SJSA1 (cell line): ENCODE measurements around the gene ANO10. TPM values are rescaled to one million over a fixed set of nuclear protein-coding genes. Genes with fewer than 3 reads are reported as not detected.

Source experiments
- DNase-seq, 2 experiments: peaks; one replicate each; pipeline ENCODE4 v3.0.0-alpha.2; 2015 to 2020; ENCODE audit warnings: low spot score in 2 of 2, low read depth in 1 of 2
- H3K27ac ChIP-seq: fragments of 250-450 bp; sonication (Bioruptor Pico); 2 replicates; pipeline ENCODE4 v1.5.1; 2020; ENCODE audit warnings: mild to moderate bottlenecking, moderate library complexity
- H3K27me3 ChIP-seq: fragments of 250-450 bp; sonication (Bioruptor Pico); replicated peaks from 2 replicates; pipeline ENCODE4 v1.5.1; 2020; ENCODE audit warnings: mild to moderate bottlenecking, moderate library complexity
- H3K36me3 ChIP-seq: fragments of 250-450 bp; sonication (Bioruptor Pico); 2 replicates; pipeline ENCODE4 v1.5.1; 2020; ENCODE audit warnings: mild to moderate bottlenecking
- H3K4me1 ChIP-seq: fragments of 250-450 bp; sonication (Bioruptor Pico); replicated peaks from 2 replicates; pipeline ENCODE4 v1.6.1; 2021; ENCODE audit warnings: mild to moderate bottlenecking
- H3K4me3 ChIP-seq: fragments of 250-450 bp; sonication (Bioruptor Pico); 2 replicates; pipeline ENCODE4 v1.5.1; 2020; ENCODE audit warnings: mild to moderate bottlenecking
- H3K9me3 ChIP-seq: fragments of 250-450 bp; sonication (Bioruptor Pico); replicated peaks from 2 replicates; pipeline ENCODE4 v1.5.1; 2020; ENCODE audit warnings: mild to moderate bottlenecking
- total RNA-seq: library from RNA; depleted of rRNA; stranded (reverse); fragments of >200 nt; shearing (Covaris generic); gene quantifications from 2 replicates; pipeline ENCODE4 v1.2.3, GENCODE V29; 2014

ANO10 gene
- total RNA-seq, 1 experiment from 2014 or later: 16.3 TPM

GRCh38 chr3:43411429-43411828, 210.4 kb downstream of the ANO10 start:
- no peak for DNase-seq
- Histone ChIP-seq H3K27ac (no peak overlapping the region), H3K27me3 (no peaks in the 10 kb centered on the region), H3K36me3 (no peaks in the 10 kb centered on the region), H3K4me3 (no peak overlapping the region), H3K4me1 (no peaks in the 10 kb centered on the region), H3K9me3 (no peaks in the 10 kb centered on the region)

- no peak for DNase-seq
- Histone ChIP-seq H3K4me1 (no peaks in the 10 kb centered on the region), H3K27me3 (no peaks in the 10 kb centered on the region), H3K9me3 (no peaks in the 10 kb centered on the region), H3K36me3 (no peaks in the 10 kb centered on the region), H3K27ac (no peak overlapping the region), H3K4me3 (no peak overlapping the region)
Observed at GRCh38 chr3:43410592-43410991, 211.2 kb downstream of the ANO10 start.

- Histone ChIP-seq H3K27ac (no peak overlapping the region), H3K4me1 (no peaks in the 10 kb centered on the region), H3K9me3 (no peaks in the 10 kb centered on the region), H3K36me3 (no peaks in the 10 kb centered on the region), H3K4me3 (no peak overlapping the region), H3K27me3 (no peaks in the 10 kb centered on the region)
- DNase-seq: no peak
Observed at GRCh38 chr3:43409506-43409905, 212.3 kb downstream of the ANO10 start.

GRCh38 chr3:43406643-43407023, 215.2 kb downstream of the ANO10 start:
- DNase-seq: no peak
- H3K36me3 ChIP-seq: no peaks in the 10 kb centered on the region
- no peaks in the 10 kb centered on the region for H3K9me3 ChIP-seq
- H3K27me3 ChIP-seq: no peaks in the 10 kb centered on the region
- no peaks in the 10 kb centered on the region for H3K4me1 ChIP-seq
- no peak overlapping the region for H3K27ac ChIP-seq
- no peak overlapping the region for H3K4me3 ChIP-seq

- H3K4me3 ChIP-seq: no peak overlapping the region
- H3K9me3 ChIP-seq: no peaks in the 10 kb centered on the region
- H3K27me3 ChIP-seq: no peaks in the 10 kb centered on the region
- no peaks in the 10 kb centered on the region for H3K36me3 ChIP-seq
- H3K27ac ChIP-seq: no peak overlapping the region
- no peaks in the 10 kb centered on the region for H3K4me1 ChIP-seq
- no peak for DNase-seq
Observed at GRCh38 chr3:43405888-43406642, 215.7 kb downstream of the ANO10 start.

- Histone ChIP-seq H3K4me1 (no peaks in the 10 kb centered on the region), H3K4me3 (no peak overlapping the region), H3K27ac (no peak overlapping the region), H3K36me3 (no peaks in the 10 kb centered on the region), H3K27me3 (no peaks in the 10 kb centered on the region), H3K9me3 (no peaks in the 10 kb centered on the region)
- DNase-seq: no peak
Observed at GRCh38 chr3:43400781-43401730, 220.8 kb downstream of the ANO10 start.

- no peaks in the 10 kb centered on the region for H3K9me3 ChIP-seq
- no peaks in the 10 kb centered on the region for H3K36me3 ChIP-seq
- no peak overlapping the region for H3K27ac ChIP-seq
- no peak overlapping the region for H3K4me3 ChIP-seq
- H3K27me3 ChIP-seq: no peaks in the 10 kb centered on the region
- no peak for DNase-seq
- H3K4me1 ChIP-seq: no peaks in the 10 kb centered on the region
Observed at GRCh38 chr3:43400167-43400566, 221.6 kb downstream of the ANO10 start.

- Histone ChIP-seq H3K27ac (no peak overlapping the region), H3K4me3 (no peak overlapping the region)
- no peak for DNase-seq
Observed at GRCh38 chr3:43399034-43399433, 222.8 kb downstream of the ANO10 start.

GRCh38 chr3:43394041-43394554, 227.7 kb downstream of the ANO10 start:
- Histone ChIP-seq H3K36me3 (no peaks in the 10 kb centered on the region), H3K27me3 (no peaks in the 10 kb centered on the region), H3K4me3 (no peak overlapping the region), H3K4me1 (peaks cover 12% of the 10 kb centered on the region), H3K27ac (no peak overlapping the region), H3K9me3 (no peaks in the 10 kb centered on the region)
- no peak for DNase-seq

More at GRCh38 chr3:43399034-43399433, 222.8 kb downstream of the ANO10 start:
- Histone ChIP-seq H3K36me3 (no peaks in the 10 kb centered on the region), H3K4me1 (no peaks in the 10 kb centered on the region), H3K9me3 (no peaks in the 10 kb centered on the region), H3K27me3 (no peaks in the 10 kb centered on the region)

- Histone ChIP-seq H3K27me3 (no peaks in the 10 kb centered on the region), H3K4me1 (peaks cover 15% of the 10 kb centered on the region), H3K9me3 (no peaks in the 10 kb centered on the region), H3K27ac (no peak overlapping the region), H3K4me3 (no peak overlapping the region), H3K36me3 (no peaks in the 10 kb centered on the region)
- no peak for DNase-seq
Observed at GRCh38 chr3:43391621-43392020, 230.2 kb downstream of the ANO10 start.

- H3K27me3 ChIP-seq: no peaks in the 10 kb centered on the region
- peak overlapping the region; percentile 46; the same call in 1 of the 2 replicates for H3K27ac ChIP-seq
- no peak for DNase-seq
- no peaks in the 10 kb centered on the region for H3K36me3 ChIP-seq
- H3K9me3 ChIP-seq: no peaks in the 10 kb centered on the region
- peaks cover 15% of the 10 kb centered on the region for H3K4me1 ChIP-seq
- no peak overlapping the region for H3K4me3 ChIP-seq
Observed at GRCh38 chr3:43390255-43390588, 231.6 kb downstream of the ANO10 start.

- Histone ChIP-seq H3K9me3 (no peaks in the 10 kb centered on the region), H3K36me3 (no peaks in the 10 kb centered on the region), H3K4me3 (no peak overlapping the region), H3K27me3 (no peaks in the 10 kb centered on the region), H3K4me1 (peaks cover 15% of the 10 kb centered on the region), H3K27ac (peak overlapping the region; percentile 46)
- DNase-seq: peak; percentile 51 to 61
Observed at GRCh38 chr3:43389388-43390254, 232.2 kb downstream of the ANO10 start.

- Histone ChIP-seq H3K4me3 (no peak overlapping the region), H3K36me3 (no peaks in the 10 kb centered on the region), H3K27me3 (no peaks in the 10 kb centered on the region), H3K27ac (peak overlapping the region; percentile 46), H3K4me1 (peaks cover 15% of the 10 kb centered on the region), H3K9me3 (no peaks in the 10 kb centered on the region)
- no peak for DNase-seq
Observed at GRCh38 chr3:43388915-43389314, 232.9 kb downstream of the ANO10 start.
